HG03025 (cell line): ENCODE results near the gene SLC22A4.

Experiments used
- ATAC-seq: cut with Tn5 transposase; IDR thresholded peaks from one replicate; pipeline ENCODE4 v1.9.1; 2021; ENCODE audit warnings: mild to moderate bottlenecking, moderate library complexity; ENCODE audit not compliant: unreplicated experiment, low FRiP score

The SLC22A4 gene

GRCh38 chr5:132261881-132262845 lies 32.0 kb upstream of the SLC22A4 start:
- ATAC-seq = no peak

- no peak for ATAC-seq
Observed at GRCh38 chr5:132262882-132263547, 31.2 kb upstream of the SLC22A4 start.

DNA sequence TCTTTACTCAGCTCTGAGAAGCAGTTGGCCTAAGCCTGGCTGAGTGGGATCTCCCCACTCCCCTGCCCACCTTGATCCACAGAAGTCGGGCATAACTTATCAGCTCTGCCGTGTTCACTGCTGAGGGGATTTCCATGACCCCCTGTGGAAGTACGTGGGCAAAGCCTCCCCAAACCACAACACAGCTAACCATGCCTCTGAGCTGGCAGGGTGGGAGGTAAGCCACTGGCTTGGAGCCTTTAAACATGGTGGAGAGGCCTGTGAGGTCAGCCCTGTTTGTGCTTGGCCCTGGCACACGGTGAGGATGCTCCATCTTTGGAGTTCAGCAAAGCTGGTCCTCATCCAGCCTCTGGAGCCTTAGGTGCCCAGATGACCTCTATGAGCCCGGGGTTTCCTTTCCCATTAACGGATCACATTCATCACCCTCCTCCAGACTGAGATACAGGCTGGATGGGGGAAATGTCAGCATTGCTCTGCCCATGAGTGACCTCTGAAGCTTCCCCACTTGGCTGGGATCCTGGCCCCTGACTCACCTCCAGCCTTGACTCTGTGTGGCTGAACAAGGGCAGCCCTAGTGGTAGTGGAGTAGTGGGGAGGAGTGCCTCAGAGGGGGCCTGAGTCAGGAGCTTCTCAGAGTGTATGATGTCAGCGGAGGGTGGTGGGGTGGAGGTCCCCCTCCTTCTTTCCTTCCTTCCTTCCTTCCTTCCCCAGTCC lies 30.5 kb upstream of the SLC22A4 start:
- ATAC-seq = no peak

GRCh38 chr5:132264546-132265335 lies 29.5 kb upstream of the SLC22A4 start:
- no peak for ATAC-seq

- no peak for ATAC-seq
Observed at GRCh38 chr5:132265336-132266030, 28.7 kb upstream of the SLC22A4 start.

- no peak for ATAC-seq
Observed at GRCh38 chr5:132266031-132266835, 28.0 kb upstream of the SLC22A4 start.

- no peak for ATAC-seq
Observed at GRCh38 chr5:132266836-132267160, 27.4 kb upstream of the SLC22A4 start.

DNA sequence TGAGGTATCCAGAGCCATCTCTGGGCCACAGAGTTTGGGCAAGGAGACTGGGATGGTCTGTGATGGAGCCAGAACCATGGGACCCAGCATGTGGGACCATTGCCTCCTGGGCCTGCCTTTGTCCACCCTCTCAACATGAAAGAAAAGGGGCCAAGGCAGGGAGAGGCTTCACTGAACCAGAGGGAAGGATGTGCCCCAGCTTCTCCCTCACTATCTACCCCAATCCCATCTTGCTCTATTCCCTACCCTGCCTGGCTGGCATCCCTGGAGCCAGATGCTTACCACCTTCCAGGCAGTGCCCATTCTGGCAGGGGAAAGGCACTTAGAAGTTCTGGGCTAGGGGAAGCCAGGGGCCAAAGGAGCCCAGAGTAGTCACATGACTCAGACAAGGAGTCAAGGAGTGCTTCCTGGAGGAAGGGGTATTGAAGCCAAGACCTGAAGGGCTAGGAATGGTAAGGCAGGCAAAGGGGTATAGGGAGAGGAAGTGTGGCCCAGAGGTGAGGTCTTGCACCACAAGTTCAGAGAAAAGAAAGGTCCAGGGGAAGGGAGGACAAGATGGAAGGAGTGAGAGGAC lies 26.9 kb upstream of the SLC22A4 start:
- no peak for ATAC-seq

GRCh38 chr5:132267931-132268768 lies 26.0 kb upstream of the SLC22A4 start:
- no peak for ATAC-seq

DNA sequence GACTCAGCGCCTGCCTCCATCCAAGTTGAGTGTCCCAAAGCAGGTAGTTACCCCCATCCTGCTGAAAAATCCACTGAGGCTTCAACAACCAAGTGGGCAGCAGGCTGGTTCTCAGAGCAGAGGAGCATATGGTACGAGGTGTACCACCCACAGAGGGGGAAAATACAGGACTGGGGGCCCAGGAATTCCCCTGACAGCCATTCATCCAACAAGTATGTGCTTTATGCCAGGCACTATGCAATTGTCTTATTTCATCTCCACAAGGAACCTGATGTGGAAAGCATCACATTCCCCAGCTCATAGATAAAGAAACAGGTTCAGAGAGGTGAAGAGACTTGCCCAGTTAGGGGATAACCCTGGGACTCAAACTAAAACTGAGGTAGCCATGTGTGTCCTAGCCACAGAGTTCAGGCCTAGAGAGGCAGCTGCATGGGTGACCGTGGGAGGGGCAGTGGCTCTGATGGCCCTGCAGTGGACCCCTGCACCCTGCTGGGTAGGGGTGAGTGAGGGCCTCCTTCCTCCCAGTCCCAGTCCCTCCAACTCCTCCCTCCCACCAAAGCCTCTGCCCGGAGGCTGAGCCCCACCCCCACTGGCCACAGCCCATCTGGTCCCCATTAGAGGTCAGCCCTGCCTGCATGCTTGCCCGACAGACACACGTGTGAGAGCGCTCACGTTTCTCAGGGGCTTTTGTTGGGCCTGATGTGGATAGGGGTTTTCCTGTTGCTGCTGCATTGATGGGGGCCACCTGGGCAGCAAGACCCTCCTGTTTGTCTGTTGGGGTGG lies 25.2 kb upstream of the SLC22A4 start:
- ATAC-seq = no peak

DNA sequence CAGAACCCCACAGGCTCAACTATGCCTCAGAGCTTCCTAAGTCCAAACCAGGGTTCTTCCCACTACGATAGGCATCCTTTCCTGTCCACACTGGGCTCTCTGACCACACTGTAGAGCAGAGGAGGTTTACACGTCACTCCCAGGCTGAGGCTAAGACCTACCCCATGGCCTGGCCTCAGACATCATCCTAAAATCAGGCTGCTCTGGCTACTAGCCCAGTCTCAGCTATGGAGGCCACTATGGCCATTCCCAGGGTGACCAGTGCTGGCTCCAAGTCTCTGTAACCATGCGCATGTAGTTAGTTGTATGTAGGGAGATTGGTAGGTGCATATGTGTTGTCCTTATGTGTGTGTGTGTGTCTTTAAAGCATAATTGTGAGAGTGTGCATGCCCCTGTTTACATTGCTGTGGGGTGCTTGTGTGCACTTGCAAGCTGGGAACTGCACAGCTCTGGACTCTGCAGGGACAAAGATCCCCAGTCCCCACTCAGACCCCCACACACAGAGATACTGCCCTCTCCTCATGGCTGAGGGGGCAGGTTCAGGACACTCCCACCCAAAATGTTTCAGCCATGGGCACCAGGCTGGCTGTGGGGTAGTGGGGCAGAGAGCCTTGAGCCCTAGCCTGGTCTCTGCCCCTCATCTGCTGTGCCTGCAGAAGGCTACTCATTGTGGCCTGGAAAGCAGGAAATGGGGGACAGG lies 24.4 kb upstream of the SLC22A4 start:
- no peak for ATAC-seq

DNA sequence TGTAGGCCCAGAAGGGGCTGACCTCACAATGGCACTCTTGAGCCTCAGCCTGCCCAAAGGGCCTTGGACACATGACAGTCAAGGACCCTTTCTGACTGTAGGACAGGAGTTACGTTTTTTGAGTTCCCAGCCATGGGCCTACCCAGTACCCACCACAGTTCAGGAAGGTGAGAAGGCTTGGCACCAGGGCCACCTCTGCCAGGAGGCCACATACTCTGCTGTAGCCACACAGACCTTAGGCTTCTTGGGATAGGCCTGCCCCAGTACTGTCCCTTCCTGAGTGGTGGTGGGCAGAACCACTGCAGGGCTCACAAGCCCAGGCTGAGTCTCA lies 23.9 kb upstream of the SLC22A4 start:
- ATAC-seq = no peak

DNA sequence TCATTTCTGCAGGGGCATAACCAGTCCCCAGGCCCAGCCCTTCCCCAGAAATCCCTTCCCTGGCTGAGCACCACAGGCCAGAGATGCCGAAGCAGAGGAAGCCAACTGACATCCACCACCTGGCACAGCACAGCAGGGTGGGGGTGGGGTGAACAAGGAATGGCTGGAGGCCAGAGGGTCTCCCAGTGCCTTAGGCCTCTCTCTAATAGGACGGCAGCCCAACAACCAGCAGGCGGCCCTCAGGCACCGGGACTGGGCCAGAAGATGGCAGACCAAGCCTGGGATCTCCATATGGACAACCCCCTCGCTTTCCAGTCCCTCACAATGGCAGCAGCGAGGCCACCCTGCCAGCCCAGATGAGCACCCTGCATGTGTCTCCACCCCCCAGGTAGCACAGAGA lies 23.5 kb upstream of the SLC22A4 start:
- no peak for ATAC-seq

DNA sequence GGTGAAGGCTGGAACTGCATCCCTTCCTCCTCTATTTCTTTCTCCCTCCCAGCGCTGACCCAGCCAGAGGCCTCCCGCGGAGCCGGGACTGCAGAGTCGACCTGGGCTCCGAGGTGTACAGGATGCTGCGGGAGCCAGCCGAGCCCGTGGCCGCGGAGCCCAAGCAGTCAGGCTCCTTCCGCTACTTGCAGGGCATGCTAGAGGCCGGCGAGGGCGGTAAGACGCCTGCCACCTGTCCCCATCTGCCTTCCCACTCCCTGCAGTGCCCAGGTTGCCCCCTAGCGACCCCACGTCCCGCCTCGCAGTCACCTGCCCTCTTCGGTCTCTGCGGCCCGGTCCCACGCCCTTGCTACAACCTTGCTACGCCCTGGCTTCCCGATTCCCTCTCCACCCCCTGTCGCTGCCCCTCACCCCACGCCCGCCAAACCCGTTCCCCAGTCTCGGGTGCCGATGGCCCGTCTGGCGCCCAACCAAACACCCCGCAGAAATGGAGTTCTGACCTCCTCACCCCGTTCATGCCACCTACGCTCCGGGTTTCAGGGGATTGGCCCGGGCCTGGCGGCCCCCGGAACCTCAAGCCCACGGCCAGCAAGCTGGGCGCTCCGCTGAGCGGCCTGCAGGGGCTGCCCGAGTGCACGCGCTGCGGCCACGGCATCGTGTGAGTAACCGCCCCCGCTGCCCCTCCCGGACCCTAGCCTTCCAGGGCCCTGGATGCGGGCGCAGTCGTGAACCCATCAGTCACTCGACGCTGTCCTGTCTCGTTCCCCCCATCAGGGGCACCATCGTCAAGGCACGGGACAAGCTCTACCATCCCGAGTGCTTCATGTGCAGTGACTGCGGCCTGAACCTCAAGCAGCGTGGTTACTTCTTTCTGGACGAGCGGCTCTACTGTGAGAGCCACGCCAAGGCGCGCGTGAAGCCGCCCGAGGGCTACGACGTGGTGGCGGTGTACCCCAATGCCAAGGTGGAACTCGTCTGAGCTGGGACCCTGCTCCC lies 22.6 kb upstream of the SLC22A4 start:
- ATAC-seq = no peak
